Hepatocyte (in vitro differentiated cells): ENCODE measurements around the gene CLDN12.

Experiments
- CTCF ChIP-seq: fragments of 200-600 bp; sonication (generic); IDR thresholded peaks from 2 replicates; pipeline ENCODE4 v1.5.1; 2016; ENCODE audit warnings: antibody characterized with exemption, mild to moderate bottlenecking; ENCODE audit not compliant: poor library complexity
- EZH2 ChIP-seq: fragments of 200-600 bp; sonication (generic); IDR thresholded peaks from 2 replicates; pipeline ENCODE4 v1.6.1; 2016; ENCODE audit warnings: antibody characterized with exemption, mild to moderate bottlenecking, borderline replicate concordance
- EZH2phosphoT487 ChIP-seq: fragments of 200-600 bp; sonication (generic); IDR thresholded peaks from one replicate; pipeline ENCODE4 v1.6.1; 2018; ENCODE audit warnings: antibody characterized with exemption, mild to moderate bottlenecking, low read depth, moderate library complexity; ENCODE audit not compliant: unreplicated experiment, severe bottlenecking

- TF ChIP-seq CTCF (no peak), EZH2 (no peak), EZH2phosphoT487 (no peak)
Observed at GRCh38 chr7:90458104-90458503, 54.8 kb downstream of the CLDN12 start.
